HG03571 (cell line): Measurements from ENCODE around the gene GZMM.

ENCODE experiments used
- ATAC-seq: cut with Tn5 transposase; IDR thresholded peaks from one replicate; pipeline ENCODE4 v1.9.1; 2021; ENCODE audit not compliant: unreplicated experiment

The GZMM gene

GRCh38 chr19:543910-544608 lies at the start of gene GZMM:
TSS of gene GZMM (plus strand) at chr19:544053. CDS start at chr19:544072, 19 bp downstream.
- ATAC-seq: no peak

GRCh38 chr19:494171-495080 lies 49.4 kb upstream of the GZMM start:
- no peak for ATAC-seq

DNA sequence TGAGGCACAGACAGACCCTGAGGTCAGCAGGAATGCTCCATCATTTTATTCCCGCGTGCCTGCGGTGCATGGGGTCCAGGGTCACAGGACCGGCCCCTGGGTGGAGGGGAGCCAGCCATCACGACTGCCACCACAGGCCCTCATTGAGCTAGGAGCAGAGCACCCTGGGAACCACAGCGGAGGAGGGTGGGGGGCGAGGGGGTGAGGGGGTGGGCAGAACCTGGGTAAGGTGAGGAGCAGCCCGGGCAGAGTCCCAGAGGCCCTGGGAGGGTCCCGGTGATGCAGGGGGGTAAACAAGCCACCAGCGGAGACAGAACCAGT lies 48.8 kb upstream of the GZMM start:
- no peak for ATAC-seq

DNA sequence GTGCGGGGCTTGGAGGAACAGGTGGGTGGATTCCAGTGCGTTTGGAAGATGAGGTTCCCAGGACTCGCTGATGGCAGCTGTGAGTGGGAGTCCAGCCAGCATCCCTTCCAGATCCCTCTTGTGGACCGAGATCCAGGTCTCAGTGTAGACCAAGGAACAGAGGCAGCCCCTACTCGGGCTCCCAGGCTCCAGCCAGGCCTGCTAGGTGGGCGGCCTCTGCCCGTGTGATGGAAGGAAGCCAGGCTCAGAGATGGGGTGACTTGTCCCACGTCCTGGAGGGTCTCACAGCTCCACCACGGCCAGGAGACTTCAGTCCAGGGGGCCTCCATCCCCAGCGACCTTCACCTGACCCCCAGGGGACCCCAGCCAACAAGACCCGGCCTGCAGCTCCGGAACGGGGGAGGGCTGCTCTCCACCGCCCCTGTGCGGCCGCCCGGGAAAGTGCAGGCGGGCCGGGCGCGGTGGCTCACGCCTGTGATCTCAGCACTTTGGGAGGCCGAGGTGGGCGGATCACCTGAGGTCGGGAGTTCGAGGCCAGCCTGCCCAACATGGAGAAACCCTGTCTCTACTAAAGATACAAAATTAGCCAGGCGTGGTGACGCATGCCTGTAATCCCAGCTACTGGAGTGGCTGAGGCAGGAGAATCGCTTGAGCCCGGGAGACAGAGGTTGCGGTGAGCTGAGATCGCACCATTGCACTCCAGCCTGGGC lies 48.3 kb upstream of the GZMM start:
- no peak for ATAC-seq

DNA sequence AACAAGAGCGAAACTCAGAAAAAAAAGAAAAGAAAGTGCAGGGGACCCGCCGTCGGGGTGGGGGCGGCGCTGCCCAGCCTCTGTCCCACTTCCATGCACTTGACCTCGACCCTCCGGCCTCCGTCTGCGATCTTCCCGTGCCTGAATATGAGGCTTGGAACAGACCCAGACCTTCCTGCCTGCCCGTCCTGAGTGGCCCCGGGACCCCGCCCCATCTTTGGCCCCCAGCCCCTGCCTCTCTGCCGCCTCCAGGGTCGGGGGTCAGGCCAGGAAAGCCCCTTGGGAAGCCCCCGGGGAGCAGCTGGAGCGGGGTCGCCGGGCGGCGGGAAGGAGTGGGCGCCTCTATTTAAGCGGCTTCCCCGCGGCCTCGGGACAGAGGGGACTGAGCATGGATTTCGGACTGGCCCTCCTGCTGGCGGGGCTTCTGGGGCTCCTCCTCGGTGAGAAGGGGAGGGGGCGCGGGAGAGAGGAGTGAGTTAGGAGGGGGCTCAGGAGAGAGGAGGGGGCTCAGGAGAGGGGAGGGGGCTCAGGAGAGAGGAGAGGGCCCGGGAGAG lies 47.7 kb upstream of the GZMM start, which contains the start of gene MADCAM1:
TSS of gene MADCAM1 (plus strand) at position 375 of the 554 bp plus-strand sequence. CDS start at position 389, 14 bp downstream.
- no peak for ATAC-seq

- ATAC-seq: no peak
Measured at GRCh38 chr19:496986-497385, 46.9 kb upstream of the GZMM start.

- no peak for ATAC-seq
Measured at GRCh38 chr19:497491-497868, 46.4 kb upstream of the GZMM start.

- ATAC-seq: no peak
Measured at GRCh38 chr19:497869-498510, 45.9 kb upstream of the GZMM start.

GRCh38 chr19:498511-498891 lies 45.4 kb upstream of the GZMM start:
- ATAC-seq: no peak

GRCh38 chr19:498977-499623 lies 44.8 kb upstream of the GZMM start:
- no peak for ATAC-seq

DNA sequence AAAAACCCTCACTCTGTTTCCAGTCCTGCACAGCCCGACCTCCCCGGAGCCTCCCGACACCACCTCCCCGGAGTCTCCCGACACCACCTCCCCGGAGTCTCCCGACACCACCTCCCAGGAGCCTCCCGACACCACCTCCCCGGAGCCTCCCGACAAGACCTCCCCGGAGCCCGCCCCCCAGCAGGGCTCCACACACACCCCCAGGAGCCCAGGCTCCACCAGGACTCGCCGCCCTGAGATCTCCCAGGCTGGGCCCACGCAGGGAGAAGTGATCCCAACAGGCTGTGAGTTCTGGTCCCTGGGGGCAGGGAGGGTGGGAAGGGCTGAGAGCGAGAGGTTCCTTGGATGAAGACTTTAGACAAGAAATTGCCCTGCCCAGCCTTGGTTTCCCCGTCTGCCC lies 42.2 kb upstream of the GZMM start:
- no peak for ATAC-seq

GRCh38 chr19:504616-505015 lies 39.2 kb upstream of the GZMM start:
- ATAC-seq: no peak

- ATAC-seq: peak; percentile 53
Measured at GRCh38 chr19:506404-507285, 37.2 kb upstream of the GZMM start.

DNA sequence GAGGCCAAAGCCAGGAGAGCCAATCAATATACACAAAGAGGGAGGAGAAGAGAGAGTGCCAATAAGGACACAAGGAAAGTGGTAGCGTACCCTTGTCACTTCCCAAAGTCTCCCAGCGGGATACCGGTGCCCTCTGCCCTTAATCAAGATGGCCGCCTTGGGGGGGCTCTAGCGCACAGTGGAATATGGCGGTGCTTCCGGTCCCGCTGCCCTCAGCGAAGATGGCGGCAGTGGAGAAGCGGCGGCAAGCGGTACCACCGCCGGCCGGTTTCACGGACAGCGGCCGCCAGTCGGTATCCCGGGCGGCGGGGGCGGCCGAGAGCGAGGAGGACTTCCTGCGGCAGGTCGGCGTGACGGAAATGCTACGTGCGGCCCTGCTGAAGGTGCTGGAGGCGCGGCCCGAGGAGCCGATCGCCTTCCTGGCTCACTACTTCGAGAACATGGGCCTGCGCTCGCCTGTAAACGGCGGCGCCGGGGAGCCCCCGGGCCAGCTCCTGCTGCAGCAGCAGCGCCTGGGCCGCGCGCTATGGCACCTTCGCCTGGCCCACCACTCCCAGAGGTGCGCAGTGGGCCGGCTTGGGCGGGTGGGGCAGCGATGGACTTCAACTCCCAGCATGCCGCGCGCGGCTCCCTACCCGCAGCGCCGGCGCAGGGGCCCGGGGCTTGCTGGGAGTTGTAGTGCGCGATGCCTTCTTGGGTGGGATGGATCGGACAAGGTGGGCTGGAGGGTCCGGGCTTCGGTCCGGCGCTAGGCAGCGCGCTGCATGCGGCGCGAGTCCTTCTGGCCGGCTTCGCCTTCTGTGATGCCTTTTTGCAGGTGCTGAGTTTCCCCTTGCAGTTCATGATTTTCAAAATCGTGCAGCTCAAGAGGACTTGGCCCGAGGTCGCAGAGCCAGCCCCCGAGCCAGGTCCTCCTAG lies 36.3 kb upstream of the GZMM start, which contains the start of gene TPGS1:
TSS of gene TPGS1 (plus strand) at position 212 of the 918 bp plus-strand sequence. CDS start at position 222, 10 bp downstream.
- ATAC-seq: peak; percentile 50

GRCh38 chr19:508204-509150 lies 35.4 kb upstream of the GZMM start:
- ATAC-seq: no peak

DNA sequence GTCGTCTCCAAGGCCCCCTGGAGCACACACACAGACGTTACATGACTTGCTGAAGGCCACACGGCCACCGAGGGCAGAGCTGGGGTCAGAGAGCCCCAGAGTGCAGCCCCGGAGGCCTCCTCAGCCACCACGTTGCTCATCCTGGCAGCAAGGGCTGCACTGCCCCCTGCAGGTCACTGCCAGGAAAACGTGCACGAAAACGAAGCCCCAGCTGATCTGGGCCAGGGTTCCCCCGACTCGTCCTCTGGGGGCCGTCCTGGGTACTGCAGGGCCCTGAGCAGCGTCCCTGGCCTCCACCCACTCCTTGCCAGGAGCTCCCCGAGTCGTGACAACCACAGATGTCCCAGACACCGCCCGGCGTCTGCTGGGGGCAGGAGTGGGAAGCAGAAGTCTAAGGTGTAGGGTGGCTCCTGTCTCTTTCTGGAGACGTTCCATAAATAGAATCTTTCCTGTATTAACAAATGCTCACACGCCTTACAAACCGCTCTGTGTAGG lies 33.2 kb upstream of the GZMM start:
- no peak for ATAC-seq
